GM12865 (cell line): ENCODE results near the gene GET4.

ENCODE experiments used
- DNase-seq: peaks from one replicate; pipeline ENCODE4 v3.0.0; 2010; ENCODE audit warnings: low read depth
- H3K4me3 ChIP-seq: 2 replicates; pipeline ENCODE4 v1.5.1; 2011; ENCODE audit warnings: mild to moderate bottlenecking, low read depth, low read length, control low read depth
- CTCF ChIP-seq: IDR thresholded peaks from 2 replicates; pipeline ENCODE4 v1.5.1; 2011; ENCODE audit warnings: low read length, control low read depth, low read depth, inconsistent platforms; ENCODE audit not compliant: insufficient read depth; ENCODE audit errors: missing control alignments

Gene GET4

GRCh38 chr7:876972-877311 lies 588 bp downstream of the GET4 start:
- H3K4me3 ChIP-seq = peak overlapping the region; percentile 93
- no peak for TF ChIP-seq CTCF
- DNase-seq = peak; percentile 60

GRCh38 chr7:877312-878232 lies 1.2 kb downstream of the GET4 start:
- TF ChIP-seq CTCF = no peak
- peak; percentile 37 for DNase-seq

GRCh38 chr7:879093-879492 lies 2.7 kb downstream of the GET4 start:
- no peak for TF ChIP-seq CTCF
- H3K4me3 ChIP-seq = no peak overlapping the region

More at GRCh38 chr7:877312-878232, 1.2 kb downstream of the GET4 start:
- peak overlapping the region; percentile 93 for H3K4me3 ChIP-seq

GRCh38 chr7:879706-880105 lies 3.4 kb downstream of the GET4 start:
- no peak for DNase-seq
- TF ChIP-seq CTCF = no peak
- no peak overlapping the region for H3K4me3 ChIP-seq

More at GRCh38 chr7:879093-879492, 2.7 kb downstream of the GET4 start:
- no peak for DNase-seq

- TF ChIP-seq CTCF = no peak
- no peak for DNase-seq
- H3K4me3 ChIP-seq = no peak overlapping the region
These were observed 4.1 kb downstream of the GET4 start for GRCh38 chr7:880450-880849.

- no peak overlapping the region for H3K4me3 ChIP-seq
- DNase-seq = no peak
- TF ChIP-seq CTCF = no peak
These were observed 5.3 kb downstream of the GET4 start for GRCh38 chr7:881441-882234.
